ENCODE results near the gene RTP3.

Gene RTP3

GRCh38 chr3:46549408-46549904, 51.7 kb downstream of the RTP3 start:
- DNase-seq: no peak

DNA sequence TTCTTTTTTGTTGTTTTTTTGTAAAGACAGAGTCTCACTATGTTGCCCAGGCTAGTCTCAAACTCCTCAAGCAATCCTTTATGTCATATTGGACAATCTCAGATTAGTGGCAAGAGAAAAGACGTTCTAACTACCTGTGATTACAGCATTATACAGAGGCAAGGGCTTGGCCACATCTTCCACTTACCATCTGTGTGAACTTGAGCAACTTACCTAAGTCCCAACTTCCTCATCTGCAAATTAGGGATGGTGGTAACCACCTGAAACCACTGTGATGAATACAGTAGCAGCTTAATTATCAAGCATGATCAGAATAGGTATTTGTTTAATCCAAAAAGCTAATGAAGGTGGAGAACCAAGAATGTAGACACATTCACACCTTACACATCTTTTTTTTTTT, 52.2 kb downstream of the RTP3 start:
- no peak for DNase-seq

All from NCI-H345 (cell line).